HG03442 (cell line): ENCODE results near the gene CIROP.

Experiments used
- ATAC-seq: cut with Tn5 transposase; IDR thresholded peaks from one replicate; pipeline ENCODE4 v1.9.1; 2021; ENCODE audit warnings: mild to moderate bottlenecking, moderate library complexity; ENCODE audit not compliant: unreplicated experiment

The CIROP gene

GRCh38 chr14:23052182-23052623 lies 52.6 kb downstream of the CIROP start:
- ATAC-seq, result no peak

GRCh38 chr14:23051141-23052057 lies 53.4 kb downstream of the CIROP start:
- ATAC-seq, result no peak
